ENCODE measurements around the gene DAP.

Gene DAP

GRCh38 chr5:10760096-10760920 is 726 bp downstream of the DAP start:
- DNase-seq = peak in 1 of 2 experiments; percentile 64

- no peak for DNase-seq
Observed at GRCh38 chr5:10759111-10759510, 1.9 kb downstream of the DAP start.

GRCh38 chr5:10757922-10758555 is 3.0 kb downstream of the DAP start:
- DNase-seq = no peak

GRCh38 chr5:10757043-10757442 is 4.0 kb downstream of the DAP start:
- DNase-seq = no peak

GRCh38 chr5:10756549-10756948 is 4.5 kb downstream of the DAP start:
- no peak for DNase-seq

- no peak for DNase-seq
Observed at GRCh38 chr5:10753178-10753577, 7.9 kb downstream of the DAP start.

- no peak for DNase-seq
Observed at GRCh38 chr5:10752451-10752850, 8.6 kb downstream of the DAP start.

- DNase-seq = no peak
Observed at GRCh38 chr5:10750909-10751308, 10.1 kb downstream of the DAP start.

- no peak for DNase-seq
Observed at GRCh38 chr5:10747678-10748622, 13.1 kb downstream of the DAP start.

GRCh38 chr5:10746711-10747110 is 14.3 kb downstream of the DAP start:
- DNase-seq = no peak

GRCh38 chr5:10745133-10745532 is 15.9 kb downstream of the DAP start:
- no peak for DNase-seq

- DNase-seq = no peak
Observed at GRCh38 chr5:10744681-10745080, 16.4 kb downstream of the DAP start.

GRCh38 chr5:10743951-10744350 is 17.1 kb downstream of the DAP start:
- no peak for DNase-seq

- DNase-seq = no peak
Observed at GRCh38 chr5:10743526-10743925, 17.5 kb downstream of the DAP start.

GRCh38 chr5:10741661-10742060 is 19.4 kb downstream of the DAP start:
- DNase-seq = no peak

- no peak for DNase-seq
Observed at GRCh38 chr5:10740384-10740783, 20.6 kb downstream of the DAP start.

- DNase-seq = no peak
Observed at GRCh38 chr5:10737880-10738279, 23.2 kb downstream of the DAP start.

GRCh38 chr5:10736808-10737207 is 24.2 kb downstream of the DAP start:
- no peak for DNase-seq

GRCh38 chr5:10736354-10736753 is 24.7 kb downstream of the DAP start:
- no peak for DNase-seq

- no peak for DNase-seq
Observed at GRCh38 chr5:10735569-10736276, 25.3 kb downstream of the DAP start.

GRCh38 chr5:10734832-10735523 is 26.1 kb downstream of the DAP start:
- DNase-seq = no peak
